ENCODE measurements around the gene PLCH2.

Gene PLCH2

DNA sequence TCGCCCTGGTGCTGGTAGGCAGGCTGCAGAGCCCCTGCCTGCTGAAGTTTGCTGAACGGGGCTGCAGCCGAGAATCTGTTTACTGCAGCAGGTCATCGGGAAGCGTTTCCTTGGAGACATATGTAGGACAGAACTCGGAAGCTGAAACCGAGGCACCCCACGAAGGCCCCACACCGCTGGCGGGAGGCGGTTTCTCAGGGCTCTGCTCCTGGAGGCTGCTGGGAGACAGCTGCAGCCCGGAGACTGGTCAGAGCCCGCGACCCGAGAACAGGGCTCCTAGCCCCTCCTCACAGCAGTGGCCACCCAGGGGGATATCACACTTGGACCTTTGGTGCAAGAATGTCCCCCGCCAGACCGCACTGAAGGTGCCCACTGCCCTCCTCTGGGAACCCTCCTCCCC lies 12.7 kb upstream of the PLCH2 start:
- DNase-seq: no peak

DNA sequence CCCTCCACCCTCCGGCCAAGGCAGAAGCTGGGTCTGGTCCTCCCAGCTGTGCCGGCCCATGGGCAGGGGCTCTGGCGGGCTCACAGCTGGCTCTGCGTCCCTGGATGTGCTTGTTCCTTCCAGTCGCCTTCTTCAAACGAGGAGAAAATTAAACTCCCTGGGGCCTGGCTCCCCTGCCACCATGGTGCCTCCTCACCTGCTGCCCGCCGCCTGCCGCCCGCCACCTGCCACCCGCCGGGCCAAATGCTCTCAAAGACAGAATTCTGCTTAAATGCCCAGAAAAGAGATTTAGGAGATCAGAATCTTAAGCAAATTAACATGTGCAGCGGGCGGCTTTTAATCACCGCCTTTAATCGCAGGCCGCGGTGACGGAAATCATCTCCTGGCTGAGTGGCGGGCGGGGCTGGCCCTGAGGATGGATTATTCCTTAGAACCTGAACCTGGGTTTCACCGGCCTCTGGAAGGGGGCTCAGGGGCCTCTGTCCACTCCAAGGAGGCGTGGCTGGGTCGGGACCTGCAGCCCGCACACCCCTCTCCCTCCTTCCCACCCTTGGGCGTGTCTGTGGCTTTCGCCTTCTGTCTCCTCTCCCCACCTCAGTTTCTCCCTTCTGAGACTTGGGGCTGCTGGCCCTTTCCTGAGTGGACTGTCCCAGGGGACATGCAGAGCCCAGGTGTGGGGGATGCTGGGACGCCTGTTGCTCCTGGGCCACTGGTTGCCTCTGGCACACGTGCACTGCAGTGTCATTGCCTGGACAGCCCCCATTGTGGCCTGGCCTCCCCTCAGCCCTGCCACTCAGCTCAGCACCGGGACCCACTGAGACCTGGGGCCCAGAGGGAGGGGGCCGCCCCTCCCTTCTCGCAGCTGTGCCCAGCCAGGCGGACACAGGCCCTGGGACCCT lies 10.5 kb upstream of the PLCH2 start:
- DNase-seq: no peak

DNA sequence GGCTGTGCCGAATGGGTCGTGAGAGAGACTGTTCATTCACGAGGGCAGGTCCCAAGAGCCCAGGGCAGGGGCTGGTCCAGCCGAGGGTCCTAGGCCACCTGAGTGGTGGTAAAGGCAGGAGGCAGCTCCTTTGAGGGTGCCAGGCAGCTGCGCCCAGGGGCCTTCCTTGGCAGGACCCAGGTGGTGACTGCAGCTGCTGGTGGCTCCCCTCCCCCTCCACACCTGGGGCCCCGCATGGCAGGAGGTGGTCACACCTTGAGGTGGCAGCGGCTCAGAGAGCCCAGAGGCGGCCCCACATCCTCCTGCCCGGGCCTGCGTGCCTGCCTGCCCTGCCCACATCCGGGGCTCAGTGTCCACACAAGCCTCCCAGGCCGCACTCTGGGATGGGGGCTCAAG lies 9.8 kb upstream of the PLCH2 start:
- DNase-seq: no peak

DNA sequence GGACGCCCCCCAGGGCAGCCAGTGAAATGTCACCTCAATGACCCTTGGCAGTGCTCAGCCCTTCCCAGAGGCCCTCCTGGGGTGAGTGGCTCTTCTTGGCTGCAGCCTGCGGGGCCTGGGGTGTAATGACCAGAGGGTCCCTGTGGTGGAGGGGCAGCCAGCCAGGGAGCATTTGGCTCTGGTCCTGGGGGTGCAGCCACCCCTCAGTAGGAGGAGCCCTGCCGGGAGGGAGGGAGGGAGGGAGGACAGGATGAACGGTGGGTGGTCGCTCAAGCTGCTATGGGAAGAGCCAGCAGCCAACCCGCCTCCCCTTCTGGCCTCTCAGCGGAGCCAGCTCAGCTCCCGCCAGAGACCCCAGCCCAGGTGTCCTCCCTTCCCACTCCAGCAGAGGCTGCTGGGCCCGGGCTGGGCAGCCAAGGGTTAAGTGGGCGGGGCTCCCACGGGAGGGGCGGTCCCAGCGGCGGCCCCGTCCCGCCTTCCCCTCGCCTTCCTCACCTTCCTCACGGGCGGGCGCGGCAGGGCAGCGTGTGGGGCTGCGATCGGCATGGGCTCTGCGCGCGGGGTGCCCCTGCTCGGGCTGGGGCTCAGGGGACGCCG lies 9.0 kb upstream of the PLCH2 start:
- peak; percentile 47 for DNase-seq

DNA sequence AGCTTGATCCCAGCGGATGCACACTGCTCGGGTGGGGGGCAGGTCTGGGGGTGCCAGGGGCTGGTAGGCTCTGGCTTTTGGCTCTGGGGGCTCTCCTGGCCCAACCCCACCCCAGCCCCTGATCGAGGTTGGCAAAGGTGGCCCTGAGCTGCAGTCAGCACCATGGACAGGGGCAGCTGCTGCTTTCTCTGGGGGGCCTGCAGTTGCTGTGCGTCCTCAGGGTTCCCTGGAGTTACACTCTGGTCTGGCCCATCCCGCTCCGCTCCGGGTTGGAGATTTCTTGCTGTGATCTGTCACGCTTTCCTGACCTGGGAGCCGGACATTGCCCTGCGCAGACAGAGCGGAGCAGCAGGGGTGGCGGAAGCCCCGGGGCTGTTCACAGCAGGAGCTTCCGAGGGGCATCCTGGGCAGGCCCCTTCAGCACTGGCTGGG lies 8.0 kb upstream of the PLCH2 start:
- peak; percentile 62 for DNase-seq

DNA sequence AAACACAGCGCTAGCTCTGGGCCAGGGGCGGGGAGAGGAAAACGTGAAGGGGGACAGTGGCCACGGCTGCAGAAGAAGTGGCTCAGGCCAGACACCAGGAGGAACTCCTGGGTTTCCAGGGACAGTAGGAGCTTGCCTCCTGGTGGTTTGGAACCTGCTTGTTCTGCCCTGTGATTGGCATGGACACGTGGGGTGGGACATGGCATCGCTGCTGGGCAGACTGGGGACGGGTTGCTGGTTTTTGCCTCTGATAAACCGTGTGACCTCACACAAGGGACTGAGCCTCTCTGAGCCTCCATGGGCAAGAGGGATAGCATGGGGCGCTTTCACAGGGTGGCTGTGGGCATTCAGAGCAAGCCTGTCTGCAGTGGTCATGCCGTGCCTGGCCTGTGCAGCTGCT lies 7.5 kb upstream of the PLCH2 start:
- DNase-seq: no peak

DNA sequence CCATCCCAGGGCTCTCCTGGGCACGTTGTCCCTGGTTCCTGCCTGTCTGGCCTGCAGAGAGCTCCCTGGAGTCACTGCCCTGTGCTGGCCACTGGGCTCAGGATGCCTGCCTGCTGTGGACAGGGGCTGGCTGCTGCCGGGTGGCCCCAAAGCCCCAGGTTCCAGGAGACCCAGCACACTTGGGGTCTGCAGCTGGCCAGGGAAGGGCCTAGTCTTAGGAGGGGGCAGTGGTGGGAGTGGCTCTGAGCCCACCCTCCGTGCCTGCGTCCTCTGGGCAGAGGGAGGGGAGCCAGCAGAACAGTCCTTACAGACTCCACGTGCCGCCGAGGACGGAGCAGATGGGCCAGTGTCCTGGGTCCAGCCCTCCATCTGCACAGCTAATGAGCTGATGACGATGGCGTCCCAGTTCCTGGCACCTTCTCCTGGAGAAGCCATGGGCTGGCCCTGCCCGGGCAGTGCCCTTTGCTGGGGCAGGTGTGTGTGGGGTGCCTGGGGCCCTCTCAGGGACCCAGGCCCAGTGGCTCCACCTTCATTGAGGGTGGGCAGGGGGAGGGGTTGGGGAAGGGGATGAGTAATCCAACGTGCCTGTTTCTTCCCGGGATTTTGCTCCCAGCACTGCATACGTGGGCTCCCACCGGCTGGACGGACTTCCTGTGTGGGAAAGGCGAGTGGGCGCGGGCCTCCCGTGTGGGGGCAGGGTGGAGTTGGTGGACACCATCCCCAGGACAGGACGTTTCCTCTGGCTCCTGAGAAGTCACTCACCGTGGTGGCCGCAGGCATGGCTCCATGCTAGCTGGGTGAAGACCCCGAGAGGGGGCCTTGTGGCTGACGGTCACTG lies 6.8 kb upstream of the PLCH2 start:
- DNase-seq: no peak

DNA sequence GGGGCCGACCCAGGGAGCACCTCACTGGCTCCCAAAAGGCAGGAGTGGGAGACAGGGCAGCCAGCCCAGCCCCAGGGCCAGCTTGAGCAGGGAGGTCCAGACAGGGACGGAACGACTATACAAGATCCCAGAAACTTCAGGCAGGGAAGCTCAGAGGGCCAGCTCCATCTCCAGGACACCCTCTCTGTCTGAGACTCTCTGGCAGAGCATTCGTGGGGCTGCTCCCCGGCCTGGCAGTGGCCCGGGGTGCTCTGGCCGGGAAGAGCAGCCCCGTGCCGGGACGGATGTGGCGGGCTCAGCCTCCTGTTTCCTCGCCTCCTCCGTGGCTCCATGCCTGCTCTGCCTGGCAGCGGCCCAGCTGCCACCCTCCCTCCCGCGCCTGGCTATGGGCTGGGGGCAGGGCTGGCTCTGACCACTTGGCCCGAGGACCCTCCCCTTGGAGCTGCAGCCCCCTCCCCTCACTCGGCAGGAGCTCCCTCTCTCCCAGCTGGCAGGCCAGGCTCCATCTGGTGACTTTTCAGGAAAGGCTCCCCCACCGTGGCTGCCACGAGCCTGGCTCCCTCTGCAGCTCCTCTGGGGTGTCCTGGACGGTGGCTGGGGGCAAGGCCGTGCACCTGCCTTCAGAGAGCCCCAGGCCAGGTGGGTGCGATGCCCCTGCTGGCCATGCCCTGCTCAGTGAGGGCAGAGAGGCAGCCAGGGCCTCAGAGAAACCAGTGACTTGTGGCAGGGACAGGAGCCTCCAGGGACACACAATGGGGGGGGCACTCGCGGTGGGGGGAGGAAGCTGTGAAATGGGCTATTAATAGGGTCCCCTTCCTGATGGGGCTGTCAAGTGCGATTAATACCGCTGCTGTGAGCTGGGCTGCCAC lies 5.6 kb upstream of the PLCH2 start:
- DNase-seq: no peak

DNA sequence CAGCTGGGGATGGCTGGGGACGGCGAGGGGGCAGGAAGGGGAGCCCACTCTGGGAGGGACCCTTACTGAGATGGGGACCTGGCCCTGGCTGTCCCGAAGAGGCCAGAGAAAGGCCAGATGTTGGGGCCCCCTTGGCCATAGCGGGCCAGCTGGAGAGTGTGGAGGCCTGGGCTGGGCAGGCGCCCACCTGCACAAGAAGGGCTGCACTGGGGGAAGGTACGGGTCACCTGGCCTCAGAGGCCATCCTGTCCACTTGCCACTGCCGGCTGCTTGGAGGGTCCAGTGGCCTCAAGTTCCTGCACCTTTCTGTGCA lies 5.0 kb upstream of the PLCH2 start:
- DNase-seq: no peak

DNA sequence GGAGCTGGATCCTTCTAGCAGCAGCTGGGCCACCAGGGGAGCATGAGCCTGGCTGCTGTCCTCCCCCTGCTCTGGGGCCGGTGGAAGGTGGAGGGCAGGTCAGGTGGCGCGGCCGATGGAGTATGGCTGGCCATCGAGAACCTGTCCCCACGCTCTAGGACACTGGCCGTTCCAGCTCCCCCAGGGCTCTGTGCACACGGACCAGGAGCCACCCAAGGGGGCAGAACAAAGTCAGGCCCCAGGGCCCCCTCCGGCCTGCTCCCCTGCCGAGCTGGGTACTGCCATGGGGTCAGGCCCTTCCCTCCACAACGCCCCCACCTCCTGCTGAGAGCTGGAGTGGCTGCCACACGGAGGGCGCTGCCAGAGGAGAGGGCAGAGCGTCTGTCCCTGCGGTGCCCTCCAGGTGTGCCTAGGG lies 4.5 kb upstream of the PLCH2 start:
- DNase-seq: no peak

DNA sequence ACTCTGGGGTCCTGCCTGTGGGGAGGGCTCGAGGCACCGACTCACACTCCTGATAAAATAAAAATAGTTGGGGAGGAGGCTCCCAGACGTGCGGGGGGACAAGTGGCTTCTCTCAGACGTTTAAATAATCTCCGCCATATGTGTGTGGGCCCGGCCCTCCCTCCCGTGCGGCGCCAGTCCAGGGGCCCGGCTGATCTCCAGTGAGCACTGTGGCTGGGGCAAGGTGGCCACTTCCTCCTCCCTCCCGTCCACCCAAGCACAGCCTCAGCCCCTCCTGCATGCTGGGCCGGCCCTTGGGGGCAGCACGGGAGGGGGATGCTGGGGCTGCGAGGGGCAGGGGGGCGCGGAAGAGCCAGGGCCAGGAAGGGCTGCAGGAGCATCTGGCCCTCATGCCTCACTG lies 4.0 kb upstream of the PLCH2 start:
- DNase-seq: no peak

DNA sequence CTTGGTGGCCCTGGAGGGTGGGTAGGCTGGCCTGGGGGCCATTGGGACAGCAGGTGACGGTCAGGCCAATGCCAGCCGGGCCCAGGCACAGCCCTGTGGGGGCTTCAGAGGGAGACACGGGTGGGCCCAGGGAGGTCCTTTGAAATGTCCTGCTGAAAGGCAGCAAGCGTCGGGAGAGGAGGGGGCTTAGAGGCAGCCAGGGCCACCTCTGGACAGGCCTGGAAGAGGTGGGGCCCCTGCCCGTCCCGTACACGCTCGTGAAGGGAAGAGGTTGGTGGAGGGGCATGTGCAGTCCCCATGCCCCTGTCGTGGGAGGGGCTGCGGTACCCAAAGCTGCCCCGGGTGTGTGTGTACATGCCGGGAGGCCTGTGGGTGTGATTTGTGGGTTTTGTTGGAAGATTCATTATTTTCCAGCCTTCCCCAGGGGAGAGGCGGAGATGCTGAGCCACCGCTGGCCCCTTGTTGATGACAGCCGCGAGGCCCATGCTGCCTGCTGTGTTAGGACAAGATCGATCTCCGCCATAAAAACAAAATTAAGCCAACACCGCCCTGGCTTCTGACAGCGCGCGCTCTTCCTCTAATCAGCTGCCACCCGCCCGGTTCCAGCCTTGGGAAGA lies 3.4 kb upstream of the PLCH2 start:
- no peak for DNase-seq

DNA sequence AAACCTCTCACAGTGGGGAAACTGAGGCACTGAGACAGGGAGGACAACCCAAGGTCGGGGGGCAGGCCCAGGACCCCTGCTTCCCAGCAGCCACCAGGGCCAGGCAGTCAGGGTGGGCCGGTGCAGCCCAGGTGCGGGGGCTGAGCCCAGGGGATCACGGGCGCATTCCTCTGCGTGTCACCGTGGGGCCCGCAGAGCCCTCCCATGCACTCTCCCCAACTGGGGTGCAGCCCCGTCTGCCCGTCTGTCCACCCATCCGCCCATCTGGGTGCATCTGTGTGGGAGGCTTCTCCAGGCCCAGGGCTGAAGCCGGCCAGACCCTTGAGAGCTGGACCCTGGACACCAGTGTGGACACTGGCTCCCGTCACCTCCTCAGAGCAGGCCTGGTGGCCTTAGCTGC lies 2.9 kb upstream of the PLCH2 start:
- no peak for DNase-seq

DNA sequence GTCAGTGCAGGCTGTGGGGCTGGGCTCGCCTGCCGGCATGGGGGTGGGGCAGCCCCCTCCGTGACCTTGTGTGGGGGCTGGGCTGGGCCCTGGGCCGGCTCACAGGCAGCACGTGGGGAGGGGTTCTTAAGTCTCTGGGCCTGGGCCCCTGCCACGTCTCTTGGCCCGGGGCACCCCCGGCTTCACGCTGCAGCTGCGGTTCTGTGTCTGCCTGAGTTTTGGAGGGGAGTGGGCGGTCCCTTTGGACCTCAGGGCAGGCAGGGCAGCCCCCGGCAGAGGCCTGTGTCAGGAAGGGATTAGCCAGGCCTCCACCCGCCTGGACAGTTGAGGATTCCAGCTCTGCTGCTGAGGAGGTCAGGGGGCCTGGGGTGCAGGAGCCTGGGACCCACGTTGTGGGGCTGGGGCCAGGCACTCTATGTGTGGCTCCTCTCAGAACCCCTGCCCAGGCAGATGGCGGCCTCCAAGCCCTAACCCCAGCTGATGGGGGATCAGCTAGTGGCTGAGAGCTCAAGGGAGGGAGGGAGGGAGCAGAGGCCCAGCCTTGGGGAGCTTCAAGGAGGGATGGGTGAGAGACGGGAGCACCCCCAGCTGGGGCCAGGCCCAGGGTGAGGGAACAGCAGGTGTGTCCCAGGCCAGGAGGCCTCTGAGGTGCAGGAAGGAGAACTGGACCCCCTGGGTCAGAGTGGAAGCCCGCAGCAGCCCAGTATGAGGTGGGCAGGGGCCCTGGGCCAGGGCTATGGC lies 1.8 kb upstream of the PLCH2 start:
- no peak for DNase-seq

DNA sequence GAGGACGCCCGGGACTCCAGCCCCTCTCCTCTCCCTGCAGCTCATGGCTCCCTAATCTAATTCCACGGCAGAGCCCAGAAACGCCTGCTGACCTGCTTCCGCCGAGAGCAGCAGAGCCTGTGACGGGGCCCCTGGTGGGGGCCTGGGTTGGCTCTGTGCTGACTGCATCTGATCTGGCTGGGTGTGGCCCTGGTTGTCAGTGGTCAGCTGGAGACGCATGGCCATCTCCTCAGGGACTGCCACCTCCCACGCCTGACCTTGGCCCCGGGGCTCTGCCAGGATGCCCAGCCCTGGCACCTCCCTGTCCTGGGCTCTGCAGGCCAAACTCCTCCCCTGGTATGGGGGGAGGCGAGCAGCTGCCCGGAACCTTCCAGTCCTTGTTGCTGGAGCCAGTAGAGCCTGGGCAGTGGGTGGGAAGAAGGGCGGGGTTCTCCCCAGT lies 1.1 kb upstream of the PLCH2 start:
- no peak for DNase-seq

DNA sequence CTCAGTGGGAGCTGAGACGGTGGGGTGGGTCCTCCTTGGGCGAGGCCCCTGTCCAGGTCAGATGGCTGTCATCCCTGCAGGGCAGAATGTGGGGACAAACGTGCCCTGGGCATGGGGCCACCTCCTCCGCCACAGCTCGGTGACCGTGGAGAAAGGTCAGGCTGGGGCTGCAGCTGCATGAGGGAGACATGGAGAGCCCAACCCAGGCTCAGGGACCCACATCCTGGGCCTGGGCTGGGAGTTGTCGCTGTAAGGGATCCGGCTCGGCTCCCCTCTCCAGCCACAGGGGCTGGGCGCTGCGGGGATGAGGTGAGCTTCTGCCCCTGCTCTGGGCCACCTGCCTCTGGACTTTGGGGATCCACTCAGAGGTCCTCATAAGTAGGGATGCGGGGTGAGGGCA lies 518 bp upstream of the PLCH2 start:
- no peak for DNase-seq

DNA sequence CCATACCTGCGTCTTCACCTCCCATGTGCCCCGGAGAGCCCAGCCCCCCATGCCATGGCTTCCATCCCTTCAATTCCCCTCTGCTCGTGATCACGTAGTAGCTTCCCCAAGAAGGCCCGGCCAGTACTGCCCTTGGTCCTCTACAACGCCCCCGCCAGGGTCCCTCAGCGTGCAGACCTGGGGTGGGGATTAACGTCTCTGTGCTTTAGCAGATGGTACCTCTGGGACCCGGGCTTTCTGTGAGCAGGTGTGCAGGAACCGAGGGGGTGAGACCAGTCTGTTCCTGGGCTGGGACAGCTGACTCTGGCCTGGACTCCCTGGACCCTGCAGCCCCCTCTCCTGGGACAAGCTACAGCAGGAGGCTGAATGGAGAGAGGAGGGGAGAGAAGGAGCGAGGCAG lies 1.2 kb downstream of the PLCH2 start:
- DNase-seq: no peak

DNA sequence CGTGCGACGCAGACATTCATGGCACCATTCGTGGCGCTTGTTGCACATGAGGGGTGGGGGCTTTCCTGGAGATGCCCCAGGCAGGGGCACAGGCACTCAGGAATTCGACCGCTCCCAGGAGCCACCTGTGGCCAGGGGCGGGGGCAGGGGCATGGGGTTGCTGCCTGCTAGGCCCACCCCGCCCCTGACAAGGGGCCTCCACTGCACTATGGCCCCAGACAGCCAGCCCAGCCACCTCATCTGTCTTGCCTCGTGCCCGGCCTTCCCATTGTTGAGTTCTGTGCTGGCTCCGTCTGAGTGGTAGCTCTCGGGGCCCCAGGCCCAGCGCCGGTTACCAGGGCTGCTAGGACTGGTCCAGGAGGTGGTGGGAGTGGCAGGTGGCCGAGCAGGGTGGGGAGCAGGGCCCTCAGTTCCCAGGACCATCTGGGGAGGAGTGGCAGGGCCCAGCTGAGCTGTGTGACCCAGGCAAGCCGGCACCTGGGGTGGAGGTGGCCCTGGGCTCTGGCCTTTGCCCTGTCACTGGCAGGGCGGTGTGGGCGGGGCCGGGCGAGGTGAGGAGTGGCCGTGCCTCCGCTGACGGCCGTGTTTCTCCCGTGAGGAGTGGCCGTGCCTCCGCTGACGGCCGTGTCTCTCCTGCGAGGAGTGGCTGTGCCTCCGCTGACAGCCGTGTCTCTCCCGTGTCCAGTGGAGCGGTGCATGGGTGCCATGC lies 1.9 kb downstream of the PLCH2 start:
- DNase-seq: no peak

DNA sequence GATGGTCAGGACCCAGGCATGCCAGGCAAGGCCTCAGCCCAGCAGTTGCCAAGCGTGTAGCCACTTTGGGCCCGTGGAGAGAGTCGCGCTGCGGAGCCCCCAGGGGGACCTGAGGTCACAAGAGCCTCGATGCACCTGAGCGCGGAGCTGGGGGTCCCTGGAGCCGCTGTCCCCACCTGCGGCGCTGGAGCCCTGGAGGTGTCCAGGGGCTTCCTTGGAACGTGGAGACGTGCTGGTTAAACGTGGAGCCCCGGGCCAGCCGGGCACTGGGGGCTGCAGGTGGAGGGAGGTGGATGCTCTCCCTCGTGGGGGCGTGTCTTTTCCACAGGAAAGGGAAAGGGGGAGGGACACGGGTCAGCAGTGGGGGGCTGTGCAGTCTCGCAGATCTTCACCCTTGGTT lies 3.1 kb downstream of the PLCH2 start:
- no peak for DNase-seq

DNA sequence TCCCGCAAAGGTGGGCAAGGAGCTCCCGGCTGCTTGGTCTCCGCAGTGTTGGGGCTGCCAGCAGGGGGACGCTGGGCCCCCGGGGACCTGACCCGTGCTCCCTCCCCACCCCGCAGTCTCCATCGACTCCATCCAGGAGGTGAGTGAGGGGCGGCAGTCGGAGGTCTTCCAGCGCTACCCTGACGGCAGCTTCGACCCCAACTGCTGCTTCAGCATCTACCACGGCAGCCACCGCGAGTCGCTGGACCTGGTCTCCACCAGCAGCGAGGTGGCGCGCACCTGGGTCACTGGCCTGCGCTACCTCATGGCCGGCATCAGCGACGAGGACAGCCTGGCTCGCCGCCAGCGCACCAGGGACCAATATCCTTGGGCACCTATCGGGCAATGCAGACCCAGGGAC lies 3.5 kb downstream of the PLCH2 start:
- no peak for DNase-seq

Data from activated T-cell treated with anti-CD3 and anti-CD28 coated beads, Interleukin-2, amount 50 U/mL, for 1 hour (primary cell).